Activated gamma-delta T cell treated with anti-CD3 and anti-CD28 coated beads, Interleukin-2, amount 50 U/mL, for 16 hours (primary cell): ENCODE results near the gene TMEM164.

ENCODE experiments used
- DNase-seq: peaks from one replicate; pipeline ENCODE4 v3.0.0-alpha.2; 2020; ENCODE audit warnings: low read depth

The TMEM164 gene

DNA sequence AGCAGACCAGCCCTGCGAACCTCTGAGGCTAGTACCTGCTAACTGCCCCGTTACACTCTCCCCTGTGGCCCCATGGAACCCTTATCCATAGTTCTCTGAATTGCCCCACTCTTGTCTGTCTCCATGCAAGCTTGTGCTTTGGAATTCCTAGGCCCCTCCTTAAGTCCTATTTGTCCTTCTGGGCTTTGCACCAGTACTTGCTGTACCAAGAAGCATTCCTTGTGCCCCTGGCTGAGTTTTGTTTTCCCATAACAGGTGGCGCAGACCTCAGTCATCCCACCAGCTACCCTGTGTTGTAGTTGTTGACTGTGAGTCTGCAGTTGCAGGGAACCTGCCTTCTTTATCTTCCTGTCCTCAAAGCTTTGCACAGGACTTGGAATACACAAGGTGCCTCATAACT, 167.1 kb downstream of the TMEM164 start:
- DNase-seq = no peak

DNA sequence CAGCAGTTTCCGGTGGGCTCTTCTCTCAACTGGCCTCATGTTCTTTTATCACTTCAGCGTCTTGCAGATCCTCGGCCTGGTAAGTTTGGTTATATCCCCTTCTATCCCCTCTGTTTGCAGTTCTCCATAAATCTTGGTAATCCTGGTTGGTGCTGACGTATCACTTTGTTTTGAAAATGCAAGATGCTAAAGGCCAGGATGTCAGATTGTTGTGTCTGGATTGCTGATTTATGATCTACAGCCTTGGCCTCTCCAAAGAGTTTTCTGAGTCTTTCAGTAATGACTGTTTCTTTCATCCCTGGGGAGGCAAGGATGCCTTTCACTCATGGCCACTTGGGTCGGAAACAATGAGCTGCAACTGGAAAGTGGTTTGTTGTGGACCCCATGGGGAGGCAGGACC, 168.5 kb downstream of the TMEM164 start:
- no peak for DNase-seq

DNA sequence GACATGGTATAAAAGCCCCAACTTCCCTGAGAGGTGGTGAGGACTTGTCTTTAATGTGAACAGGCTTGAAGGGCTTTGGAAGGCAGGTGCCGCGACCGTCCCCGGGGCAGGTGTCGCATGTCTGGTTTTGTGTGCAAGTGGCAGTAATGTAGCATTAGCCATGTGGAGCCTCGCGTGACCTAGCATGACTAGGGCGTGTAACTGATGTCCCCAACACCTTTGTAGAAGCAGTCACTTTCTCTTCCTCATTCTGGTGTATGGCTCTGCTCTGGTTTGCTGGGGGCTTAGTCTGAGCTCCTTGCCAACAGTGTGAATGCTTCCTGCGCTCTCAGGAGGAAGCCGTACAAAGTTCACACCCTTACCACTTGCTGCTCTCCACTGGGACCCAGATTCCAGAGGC, 169.3 kb downstream of the TMEM164 start:
- DNase-seq = no peak

DNA sequence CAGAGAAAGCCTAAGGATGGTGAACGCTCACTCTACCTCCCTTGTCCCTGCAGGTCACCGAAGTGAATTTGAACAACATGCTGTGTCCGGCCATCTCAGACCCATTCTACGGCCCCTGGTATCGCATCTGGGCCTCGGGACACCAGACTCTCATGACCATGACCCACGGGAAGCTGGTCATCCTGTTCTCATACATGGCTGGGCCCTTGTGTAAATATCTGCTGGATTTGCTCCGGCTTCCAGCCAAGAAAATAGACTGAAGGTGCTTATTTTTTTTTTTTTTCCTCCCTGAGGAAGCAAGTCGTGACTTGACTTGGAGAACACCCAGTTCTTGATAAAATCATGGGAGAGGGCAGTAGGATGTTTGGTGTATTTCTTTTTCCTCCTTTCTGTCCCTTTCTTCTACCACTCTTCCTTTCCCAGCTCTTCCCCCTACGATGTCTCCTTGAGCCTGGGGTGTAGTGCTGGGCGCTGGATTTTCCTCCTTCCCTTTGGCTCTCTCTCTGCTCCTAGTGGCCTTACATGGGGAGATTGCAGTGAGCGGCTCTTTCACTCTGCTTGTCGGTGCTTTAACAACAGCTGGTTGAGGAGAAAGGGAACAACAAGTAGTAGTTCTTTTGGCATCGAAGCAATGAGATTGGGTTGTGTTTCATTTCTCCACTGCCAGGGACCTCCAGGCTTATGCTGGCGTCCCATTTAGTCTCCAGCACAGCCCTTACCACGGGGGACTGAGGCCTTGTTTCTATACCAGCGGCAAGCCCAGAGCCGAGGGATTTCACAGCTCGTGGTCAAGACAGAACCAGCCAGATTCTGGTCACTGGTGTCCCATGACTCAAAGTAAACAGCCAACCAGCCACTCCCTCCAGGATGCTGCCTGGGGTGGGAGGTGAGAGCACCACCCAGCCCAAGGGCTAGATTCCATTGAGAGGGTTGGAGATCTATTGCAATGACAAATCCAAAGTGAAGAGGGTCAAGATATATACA, 170.6 kb downstream of the TMEM164 start:
- no peak for DNase-seq

DNA sequence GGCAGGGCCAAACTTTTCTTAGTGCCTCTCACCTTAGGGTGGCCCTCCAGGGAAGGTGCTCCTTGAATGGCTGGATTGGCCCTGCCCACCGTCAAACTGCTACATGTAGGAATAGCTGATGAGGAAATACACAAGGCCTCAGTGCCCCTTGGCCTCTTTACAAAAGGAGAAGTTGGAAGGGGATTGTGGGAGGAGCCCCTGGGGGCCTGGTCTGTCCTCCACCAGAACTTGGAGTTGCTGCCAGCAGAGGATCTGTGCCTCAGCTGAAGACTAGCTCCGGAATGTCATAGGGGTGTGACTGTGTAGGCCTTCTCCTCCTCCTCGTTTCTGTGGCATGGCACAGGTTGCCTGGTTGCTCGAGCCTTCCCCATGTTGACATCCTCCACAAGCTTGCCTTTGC, 172.2 kb downstream of the TMEM164 start:
- DNase-seq = no peak

DNA sequence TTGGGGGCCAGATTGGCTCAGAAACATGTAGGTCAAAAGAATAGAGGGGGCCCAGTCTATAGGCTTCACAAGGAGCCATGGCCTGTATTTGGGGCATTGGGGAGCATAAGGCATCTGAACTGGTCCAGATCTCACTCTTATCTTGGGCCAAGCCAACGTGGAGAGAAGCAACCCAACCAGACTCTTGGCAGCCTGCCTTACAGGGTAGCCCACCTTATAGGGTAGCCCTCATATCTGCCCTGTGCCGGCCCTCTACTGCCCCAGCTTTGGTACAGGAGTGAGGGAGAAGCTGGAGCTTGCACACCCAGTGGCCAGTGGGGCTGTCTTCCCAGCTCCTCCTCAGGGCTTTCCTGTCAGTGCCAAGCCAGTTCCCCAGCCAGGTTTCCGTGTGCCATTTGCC, 172.8 kb downstream of the TMEM164 start:
- no peak for DNase-seq

DNA sequence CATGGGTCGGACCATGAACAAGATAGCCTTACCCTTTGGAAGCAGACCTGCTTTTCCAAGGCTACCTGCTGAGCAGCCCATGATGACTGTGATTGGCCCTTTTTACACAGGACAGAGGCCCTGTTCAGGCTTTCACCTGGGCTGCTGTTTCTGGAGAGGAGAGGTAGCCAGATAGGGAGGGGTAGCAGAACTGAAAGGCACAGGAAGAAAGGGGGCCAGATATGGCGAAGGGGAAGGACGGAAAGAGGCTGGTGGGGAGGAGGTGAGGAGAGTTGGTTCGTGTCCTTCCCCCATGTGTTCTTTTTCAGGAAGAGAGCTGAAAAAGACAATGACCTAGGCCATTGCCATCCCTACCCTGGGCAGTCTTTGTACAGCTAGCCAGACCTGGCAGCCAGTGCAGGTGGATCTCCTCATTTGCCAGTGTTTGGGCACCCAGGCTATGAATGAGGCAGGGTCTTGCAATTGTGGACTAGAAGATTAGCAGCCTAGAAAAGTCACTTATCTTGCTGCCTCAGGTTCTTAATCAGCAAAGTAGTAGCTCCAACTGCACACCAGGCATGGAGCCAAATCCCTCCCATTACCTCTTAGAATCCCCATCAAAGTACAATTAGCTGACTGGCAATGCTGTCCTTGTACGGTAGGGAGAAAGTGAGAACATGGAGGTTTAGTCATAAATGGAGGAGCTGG, 175.4 kb downstream of the TMEM164 start:
- DNase-seq = no peak

DNA sequence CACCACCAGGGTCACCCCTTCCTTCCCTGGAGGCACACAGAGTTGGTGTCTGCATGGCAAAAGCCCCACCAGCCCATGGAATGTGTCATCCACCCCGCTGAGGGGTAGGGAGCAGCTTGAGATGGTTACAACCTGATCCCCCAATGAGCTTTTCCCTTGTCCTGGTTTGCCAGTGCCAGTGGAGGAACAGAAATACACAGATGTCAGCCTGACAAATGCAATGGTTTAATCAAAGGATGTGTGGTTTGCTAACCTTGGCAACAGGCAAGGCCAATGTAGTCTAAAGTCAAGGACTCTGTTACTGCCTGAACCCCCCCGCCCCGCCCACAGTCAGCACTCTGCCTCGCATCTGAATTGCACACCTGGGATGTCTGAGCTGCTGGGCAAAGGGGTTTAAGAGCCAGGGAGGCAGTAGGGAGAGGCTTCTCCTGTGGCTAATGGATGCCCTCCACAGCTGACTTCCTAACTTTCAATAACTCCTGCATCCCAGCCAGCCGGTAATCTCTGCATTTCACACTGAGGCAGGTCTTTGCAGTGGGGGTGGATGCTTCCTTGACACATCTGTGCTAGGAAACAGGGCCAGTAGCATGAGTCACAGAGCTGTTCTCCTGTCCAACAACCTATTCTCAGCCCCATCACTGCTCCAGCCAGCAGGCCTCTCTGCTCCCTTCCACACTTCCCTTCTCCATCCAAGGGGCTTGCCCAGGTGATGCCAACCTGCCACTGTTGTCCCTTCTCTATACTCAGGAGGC, 177.4 kb downstream of the TMEM164 start:
- no peak for DNase-seq

DNA sequence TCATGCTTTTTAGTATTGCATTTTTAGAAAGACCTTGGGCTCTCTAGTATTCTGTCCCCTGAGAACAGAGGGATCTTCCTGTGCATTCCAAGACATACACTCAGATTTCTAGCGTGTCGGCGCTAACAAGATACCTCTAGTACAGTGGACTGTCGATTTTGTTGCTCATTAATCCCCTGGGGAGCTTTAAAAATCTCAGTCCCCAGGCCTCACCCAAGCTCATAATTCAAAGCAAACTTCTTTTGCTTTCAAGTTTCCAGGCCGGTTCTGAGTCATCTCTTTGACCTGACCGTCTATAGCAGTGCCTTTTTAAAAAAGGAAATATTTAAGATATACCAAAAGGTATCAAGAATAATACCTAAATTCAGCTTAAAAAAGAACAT, 178.0 kb downstream of the TMEM164 start:
- no peak for DNase-seq

DNA sequence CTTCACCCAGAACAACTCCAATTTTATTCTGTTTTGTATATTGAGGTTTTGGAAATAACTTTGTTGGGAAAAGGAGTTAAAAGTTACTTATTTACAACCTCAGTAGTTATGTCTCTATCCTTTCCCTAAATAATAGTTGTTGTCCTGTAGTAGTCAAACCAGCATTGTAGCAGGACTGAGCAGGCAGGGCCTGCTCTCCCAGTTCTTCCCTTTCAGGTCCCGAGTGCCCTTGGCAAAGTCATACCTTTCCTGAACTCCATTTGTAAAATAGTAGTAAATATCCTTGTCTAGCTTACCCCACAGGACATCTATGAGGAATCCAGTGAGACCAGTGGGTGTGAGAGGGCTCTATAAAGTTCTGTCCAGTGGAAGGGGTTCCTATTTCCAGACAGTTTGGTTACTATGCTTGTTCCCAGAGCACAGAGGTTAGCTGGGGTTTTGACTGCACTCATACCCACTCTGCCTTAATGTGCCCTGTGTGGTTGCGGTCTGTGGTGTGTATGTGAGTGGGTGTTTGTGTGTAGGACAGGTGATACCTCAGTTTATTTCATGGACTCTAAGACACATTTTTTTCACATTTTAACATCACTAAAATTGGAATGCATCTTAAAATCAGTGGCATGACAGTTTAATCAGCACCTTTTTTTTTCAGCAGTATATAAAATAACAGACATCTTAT, 178.7 kb downstream of the TMEM164 start:
- no peak for DNase-seq

DNA sequence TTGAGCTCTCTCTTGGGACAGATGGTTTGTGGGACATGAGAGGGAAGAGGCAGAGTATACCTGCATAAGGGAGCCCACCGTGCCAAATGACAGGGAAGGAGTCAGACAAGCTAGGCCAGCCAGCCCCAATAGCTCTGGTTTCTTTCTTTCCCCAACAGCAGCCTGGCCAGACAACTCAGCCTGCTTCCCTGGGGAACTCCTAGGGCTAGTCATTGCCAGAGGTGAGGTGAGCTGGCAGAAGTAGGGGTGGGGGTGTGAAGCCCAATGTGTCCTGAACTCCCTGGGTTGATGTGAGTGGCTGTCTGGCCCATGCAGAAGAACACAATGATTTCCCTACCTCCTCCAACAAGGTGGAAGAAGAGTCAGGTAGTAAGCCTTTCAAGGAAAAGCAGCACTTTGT, 179.4 kb downstream of the TMEM164 start:
- no peak for DNase-seq

DNA sequence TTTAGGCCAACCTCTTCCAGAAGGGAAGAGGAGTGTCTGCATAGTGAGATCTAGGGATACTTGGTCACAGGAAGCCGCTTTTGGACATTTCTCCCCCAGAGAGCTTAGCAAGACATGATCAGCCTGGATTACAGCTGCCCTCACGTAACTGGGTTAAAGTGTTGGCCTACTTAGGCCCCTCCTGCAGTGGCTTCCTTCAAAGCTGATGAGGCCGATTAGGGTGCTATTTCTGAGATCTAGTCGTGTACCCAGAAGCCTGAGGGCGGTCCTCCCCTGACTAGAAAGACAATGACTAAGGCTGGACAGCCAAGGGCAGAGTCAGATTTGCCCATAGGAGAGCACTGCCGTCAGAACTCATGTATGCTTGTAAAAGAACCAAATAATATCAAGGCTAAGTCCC, 180.0 kb downstream of the TMEM164 start:
- no peak for DNase-seq

DNA sequence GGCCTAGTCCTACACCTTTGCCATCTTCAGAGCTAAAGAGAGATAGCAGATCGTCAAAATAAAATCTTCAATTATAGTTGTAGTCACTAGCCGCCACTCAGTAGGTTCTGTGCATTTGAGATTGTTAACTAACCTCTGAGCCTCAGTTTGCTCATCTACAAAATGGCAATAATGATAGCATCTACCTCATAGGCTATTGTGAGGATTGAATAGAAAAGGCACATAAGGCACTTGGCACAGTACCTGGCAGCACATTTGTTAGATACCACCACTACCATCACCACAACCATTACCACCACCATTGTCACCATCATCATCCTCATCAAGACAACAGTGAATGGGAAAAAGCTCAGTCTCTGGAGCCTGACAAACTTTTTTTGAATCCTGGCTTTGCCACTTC, 180.4 kb downstream of the TMEM164 start:
- DNase-seq = no peak

DNA sequence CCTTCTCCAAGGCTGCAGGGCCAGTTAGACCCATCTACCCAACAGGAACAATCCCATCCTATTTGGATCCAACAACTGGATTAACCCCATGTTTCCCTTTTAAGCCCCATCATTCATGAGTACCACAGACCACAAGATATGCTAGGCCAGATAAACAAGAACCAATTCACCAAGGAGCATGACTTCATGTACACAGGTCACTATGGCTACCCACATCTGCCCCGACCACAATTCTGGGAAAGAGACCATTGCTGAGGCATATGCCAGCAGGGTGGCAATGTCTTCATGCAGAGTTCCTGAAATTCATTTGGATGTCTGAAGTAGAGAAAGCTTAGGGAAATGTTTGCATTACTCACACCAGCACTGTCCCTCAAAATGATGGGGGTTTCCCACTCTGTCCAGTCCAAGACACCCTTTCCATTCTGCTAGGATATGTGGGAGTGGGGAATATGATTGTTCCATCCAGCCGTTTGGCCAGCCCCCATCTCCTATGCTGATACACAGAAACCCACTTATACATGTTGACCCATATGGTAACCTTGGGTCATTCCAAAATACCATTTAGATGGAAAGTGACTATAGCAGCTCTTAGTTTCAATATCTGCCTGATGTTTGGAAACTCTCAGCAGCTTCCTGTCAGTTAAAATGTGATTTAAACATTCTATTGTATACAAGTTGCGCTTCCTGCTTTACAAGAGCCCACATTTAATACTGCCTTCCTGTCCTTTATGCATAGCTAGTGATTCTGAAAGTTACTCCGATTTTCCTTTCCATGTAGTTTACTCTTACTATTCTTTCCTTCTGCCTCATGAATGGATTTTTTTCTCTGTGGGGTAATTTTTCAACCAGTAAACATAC, 186.0 kb downstream of the TMEM164 start:
- DNase-seq = no peak

DNA sequence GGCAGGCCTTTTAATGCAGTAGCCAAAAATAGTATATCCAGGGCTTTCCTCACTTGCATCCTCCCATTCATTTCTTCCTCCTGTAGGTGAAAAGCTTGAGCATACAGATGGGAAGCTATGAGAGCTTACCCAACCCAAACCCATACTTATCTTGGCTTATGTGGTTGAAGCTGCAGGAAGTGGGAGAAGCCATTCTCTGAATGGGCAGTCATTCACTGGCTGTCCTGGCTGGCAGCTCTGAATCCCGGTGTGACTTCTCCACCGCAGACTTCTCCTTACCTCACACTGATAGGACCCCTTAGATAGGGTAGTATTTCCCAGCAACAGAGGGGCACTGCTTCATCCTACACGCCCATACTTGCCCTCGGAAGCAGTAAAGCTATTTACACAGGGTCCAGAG, 189.6 kb downstream of the TMEM164 start:
- no peak for DNase-seq

DNA sequence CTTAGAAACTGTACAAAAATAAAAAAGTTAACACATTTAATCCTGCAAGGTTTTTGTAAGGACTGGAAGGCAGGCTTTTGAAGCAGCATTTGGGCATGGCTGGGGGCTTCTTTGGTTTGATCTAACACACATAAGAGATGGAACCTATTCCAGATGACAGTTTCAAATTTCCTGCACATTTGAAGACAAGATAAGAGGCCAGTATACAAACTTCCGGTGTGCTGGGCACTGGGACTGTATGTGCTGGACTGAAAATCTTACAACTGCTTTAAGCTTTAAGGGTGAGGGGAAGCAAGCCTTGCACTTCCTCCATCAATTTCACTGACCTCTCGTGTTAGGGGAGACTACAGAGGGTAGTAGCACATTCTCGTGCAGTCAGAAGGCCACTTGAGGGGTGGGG, 192.1 kb downstream of the TMEM164 start:
- DNase-seq = no peak

DNA sequence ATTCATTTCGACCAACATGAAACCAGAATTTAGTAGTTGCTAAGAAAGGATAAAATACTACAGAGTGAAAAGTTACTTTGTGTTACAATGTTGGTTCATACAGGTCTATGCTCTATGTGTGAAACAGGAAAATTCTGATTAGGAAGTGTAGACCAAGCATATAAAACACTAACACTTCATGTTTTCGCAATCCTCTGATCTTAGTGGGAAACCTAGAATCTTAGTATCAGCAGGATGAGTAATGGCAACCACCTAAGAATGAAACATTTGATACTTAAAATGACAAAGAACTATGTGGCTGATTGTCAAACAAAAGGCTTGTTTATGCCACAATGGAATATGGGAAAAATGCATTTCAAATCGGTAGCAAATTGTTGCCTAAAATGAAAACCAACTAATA, 198.9 kb downstream of the TMEM164 start:
- DNase-seq = no peak

DNA sequence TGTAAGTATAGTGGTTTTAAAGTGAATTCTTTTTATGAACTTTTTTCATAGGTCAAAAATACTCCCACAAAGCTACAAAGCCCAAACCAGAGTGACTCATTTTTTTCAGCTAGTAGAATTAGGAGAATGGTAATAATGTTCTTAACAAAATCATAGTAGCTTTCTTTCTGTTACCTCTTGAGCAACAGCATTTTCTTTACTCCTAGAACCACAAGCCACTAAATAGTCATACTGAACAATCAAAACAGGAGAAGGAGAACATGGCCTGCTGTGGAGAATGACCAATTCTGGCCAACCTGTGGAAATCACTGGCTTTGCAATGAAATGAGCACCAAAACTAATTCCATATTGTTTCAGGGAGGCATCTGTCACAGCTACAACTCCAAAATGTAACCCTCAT, 202.1 kb downstream of the TMEM164 start:
- DNase-seq = no peak

DNA sequence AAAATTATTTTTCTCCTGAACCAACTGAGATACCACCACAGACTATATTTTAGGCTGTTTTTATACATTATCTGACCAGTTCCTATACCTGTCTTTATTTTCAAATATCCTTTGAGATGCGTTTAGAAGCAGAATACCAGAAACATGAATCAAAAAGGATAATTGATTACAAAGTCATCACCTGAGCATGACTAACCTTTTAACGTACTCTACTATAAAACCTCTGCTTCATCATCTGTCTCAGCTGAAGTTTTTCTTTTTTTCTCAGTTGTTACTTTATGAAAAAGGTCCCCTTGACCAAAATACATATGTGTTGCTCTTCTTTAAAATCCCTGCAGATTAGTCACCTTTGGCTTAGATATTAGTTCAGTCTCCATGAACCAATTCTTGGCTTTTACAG, 205.2 kb downstream of the TMEM164 start:
- no peak for DNase-seq

DNA sequence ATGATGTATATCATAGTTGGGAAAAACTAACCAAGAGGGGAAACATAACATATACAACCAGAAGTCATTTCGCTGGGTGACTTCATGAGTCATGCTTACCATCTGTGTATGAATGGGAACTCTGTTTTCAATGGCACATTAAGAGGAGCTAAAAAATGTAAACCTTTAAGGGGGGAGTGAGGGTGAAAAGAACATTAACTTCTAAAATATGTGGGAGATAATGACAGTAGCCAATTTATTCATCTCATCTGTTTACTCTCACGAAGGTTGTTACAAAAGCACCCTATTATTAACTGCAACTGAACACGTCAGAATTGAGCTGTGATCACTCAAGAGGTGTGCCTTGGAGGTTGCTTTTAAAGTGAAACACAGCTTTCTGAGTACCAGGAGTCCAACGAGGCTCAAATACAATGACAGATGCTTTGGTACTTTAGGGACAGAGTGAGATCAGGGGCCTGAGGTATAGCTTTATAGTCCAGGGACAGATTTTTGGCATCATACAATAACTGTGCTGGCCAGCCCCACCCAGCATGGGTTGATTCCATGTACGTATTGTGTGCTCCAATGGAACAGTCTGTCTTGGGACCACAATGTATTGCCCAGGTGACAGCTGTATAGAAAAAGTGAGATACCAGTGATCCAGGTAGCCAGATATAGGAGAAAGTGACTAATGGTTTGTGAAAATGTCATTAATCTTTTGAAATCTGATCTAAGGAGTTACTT, 207.7 kb downstream of the TMEM164 start:
- no peak for DNase-seq

DNA sequence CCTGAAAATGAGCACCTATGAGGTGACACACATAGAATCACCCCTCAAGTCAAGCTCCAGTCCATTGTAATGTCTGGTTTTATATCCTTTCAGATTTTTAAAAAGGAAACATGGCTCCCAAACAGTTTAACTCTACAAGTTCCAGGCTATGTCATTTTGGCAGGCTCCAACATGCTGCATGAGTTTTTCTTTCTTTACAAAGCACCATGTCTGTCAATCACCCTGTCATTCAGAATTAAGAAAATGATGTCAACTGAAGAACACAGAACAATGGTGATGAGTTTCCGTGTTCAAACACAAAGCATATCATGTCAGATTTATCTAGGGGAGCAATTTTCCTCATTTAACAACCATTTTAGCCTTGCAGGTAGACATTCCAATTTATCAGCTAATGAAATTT, 208.4 kb downstream of the TMEM164 start:
- no peak for DNase-seq
